Gastroesophageal sphincter (tissue), 3 donors: ENCODE data around the gene STRN4.

Source experiments
- CTCF ChIP-seq, 4 experiments: fragments of 200-600 bp in 2 of 4; fragments of 450-650 bp in 2 of 4; sonication (generic) in 1 of 4; IDR thresholded peaks; one replicate each; pipeline ENCODE4 v1.5.1; 2017 to 2019; ENCODE audit warnings: antibody characterized with exemption in 4 of 4, mild to moderate bottlenecking in 2 of 4, moderate library complexity in 2 of 4
- EP300 ChIP-seq: sonication (generic); formaldehyde crosslinking; IDR thresholded peaks from one replicate; pipeline ENCODE4 v1.6.1; 2017; ENCODE audit warnings: antibody characterized with exemption, mild to moderate bottlenecking
- POLR2A ChIP-seq, 2 donors: fragments of 450-650 bp; IDR thresholded peaks; one replicate each; pipeline ENCODE4 v1.6.1; 2017; ENCODE audit warnings: antibody characterized with exemption in 2 of 2, mild to moderate bottlenecking in 2 of 2, moderate library complexity in 1 of 2
- POLR2AphosphoS5 ChIP-seq: sonication (generic); formaldehyde crosslinking; IDR thresholded peaks from one replicate; pipeline ENCODE4 v1.6.1; 2017; ENCODE audit warnings: antibody characterized with exemption

- TF ChIP-seq CTCF (IDR thresholded peaks at IDR 0.05) (no peak), POLR2A (IDR thresholded peaks at IDR 0.05) (no peak), EP300 (no peak), POLR2AphosphoS5 (no peak)
These were observed 37.4 kb upstream of the STRN4 start for GRCh38 chr19:46783670-46784069.
